Measurements from ENCODE around the gene IQSEC1. TPM values are rescaled to one million over a fixed set of nuclear protein-coding genes. Genes with fewer than 3 reads are reported as not detected.

The IQSEC1 gene
- polyA plus RNA-seq, 4 donors = 27.2 to 45.5 (median 34.7) TPM

DNA sequence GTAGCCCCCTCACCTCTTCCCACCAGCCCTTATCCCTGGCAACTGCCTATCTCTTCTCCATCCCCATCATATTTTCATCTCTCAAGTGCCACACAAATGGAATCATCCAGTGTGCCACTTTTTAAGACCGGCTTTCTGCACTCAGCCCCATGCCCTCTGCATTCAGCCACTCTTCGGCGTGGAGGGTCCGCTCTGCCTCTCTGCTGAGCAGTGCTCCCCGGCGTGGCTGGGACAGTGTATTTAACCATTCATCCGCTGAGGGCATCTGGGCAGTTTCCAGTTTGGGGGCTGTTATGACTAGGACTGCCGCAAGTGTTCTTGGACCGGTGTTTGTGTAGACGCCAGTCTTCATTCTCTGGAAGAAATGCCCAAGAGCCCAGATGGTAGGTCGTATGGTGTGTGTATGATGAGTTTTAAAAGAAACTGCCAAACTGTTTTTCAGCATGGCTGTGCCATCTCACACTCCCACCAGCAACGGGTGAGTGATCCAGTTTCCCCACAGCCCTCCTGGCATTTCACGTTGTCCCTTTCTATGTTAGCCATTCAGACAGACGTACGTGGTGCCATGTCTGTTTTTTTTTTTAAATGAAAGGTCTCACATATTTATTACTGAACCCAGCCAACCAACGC, 20.9 kb downstream of the IQSEC1 start:
- DNase-seq (ENCODE audit: low read depth in 4 of 4, low spot score in 3 of 4) = no peak

- DNase-seq (ENCODE audit: low read depth in 4 of 4, low spot score in 3 of 4) = no peak
These were observed 21.6 kb downstream of the IQSEC1 start for GRCh38 chr3:13051581-13051980.

DNA sequence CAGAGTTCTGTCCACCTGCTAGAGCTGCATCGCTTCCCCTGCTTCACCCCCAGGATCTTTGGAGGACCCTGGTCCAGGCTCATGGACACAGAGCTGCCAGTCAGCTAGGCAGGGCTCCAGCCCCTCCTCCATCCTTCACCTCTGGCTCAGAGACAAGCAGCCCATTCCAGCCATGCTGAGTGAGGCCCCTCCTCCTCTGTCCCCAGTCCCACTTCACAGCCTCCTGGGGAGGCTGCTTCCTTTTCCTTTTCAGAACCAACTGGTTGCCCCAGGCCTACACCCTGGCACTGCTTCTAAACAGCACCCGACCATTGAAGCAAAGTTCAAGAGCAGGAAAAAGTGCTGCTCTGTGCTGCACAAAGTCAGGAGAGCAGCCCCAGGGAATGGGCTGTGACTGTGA, 22.2 kb downstream of the IQSEC1 start:
- no peak for DNase-seq (ENCODE audit: low read depth in 4 of 4, low spot score in 3 of 4)

- no peak for DNase-seq (ENCODE audit: low read depth in 4 of 4, low spot score in 3 of 4)
These were observed 22.8 kb downstream of the IQSEC1 start for GRCh38 chr3:13050446-13050845.

- DNase-seq (ENCODE audit: low read depth in 4 of 4, low spot score in 3 of 4) = no peak
These were observed 23.8 kb downstream of the IQSEC1 start for GRCh38 chr3:13049400-13049799.

DNA sequence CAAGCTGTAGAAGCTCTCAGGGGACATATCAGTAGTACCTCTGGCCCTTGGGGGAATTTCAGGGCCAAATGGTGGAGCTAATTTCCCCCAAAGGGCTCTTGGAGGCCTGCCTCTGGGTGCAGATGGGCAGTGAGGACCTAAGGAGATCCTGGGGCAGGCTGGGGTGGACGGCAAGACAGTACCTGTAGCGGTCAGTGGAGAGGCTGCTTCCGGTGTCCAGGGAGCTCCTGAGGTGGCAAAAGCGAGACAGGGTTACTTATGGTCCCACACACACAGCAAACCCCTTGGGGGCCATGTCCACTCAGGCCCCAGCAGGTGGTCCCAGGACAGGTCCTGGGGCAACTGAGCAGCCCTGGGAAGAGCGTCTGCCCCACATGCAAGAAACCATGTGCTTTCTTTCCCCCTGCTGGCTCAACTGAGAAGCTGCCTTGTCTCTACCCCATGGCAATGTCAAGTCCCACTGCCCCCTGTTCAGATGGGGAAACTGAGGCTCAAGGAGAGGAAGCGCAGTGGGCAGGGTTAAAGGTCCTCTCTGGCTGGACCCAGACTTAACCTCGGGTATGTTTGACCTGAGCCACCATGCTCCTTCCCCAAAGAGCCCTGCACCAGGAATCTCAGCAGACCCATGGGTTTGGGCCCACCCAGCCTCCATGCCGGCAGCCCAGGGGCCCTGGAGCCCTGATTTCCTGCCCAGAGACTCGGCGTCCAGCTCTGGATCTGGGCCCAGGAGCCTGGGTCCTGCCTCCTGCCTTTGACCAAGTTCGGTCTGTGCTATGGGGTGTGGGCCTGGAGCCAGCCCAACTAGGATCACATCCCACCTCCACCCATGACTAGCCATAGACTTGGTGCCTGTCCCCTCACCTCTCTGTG, 25.7 kb downstream of the IQSEC1 start:
- DNase-seq (ENCODE audit: low read depth in 4 of 4, low spot score in 3 of 4) = no peak

GRCh38 chr3:13046569-13047274, 26.5 kb downstream of the IQSEC1 start:
- no peak for DNase-seq (ENCODE audit: low read depth in 4 of 4, low spot score in 3 of 4)

DNA sequence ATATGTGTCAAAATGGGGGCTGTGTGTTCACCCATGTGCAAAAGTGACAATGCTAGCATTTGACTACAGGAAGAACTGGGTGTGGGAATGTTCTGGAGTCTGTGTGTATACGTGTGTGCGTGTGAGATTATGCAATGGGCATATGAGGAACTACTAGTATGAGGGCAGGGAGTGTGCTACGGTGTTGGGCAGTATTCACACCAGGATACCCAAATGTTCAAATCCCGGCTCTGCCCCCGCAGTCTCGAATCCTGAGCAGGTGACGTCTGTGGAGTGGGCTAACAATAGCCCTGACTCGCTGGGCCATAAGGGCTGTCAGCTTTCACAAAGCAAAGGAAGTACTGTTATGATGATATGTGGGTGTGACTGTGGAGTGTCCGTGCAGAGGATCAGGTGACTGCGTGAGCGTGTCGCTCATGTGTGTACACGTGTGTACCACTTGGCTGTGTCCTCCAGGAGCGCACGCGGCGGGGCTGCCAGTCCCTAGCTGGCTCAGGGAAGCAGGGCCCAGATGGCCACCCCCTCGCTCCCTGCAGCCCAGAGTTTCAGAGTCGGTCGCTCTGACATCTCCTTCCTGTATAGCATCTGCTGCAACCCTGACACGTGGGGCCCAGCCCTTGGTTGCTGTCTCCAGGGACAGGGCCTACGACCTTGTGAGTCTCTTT, 27.2 kb downstream of the IQSEC1 start:
- DNase-seq (ENCODE audit: low read depth in 4 of 4, low spot score in 3 of 4) = no peak

GRCh38 chr3:13045241-13045903, 27.9 kb downstream of the IQSEC1 start:
- no peak for DNase-seq (ENCODE audit: low read depth in 4 of 4, low spot score in 3 of 4)

DNA sequence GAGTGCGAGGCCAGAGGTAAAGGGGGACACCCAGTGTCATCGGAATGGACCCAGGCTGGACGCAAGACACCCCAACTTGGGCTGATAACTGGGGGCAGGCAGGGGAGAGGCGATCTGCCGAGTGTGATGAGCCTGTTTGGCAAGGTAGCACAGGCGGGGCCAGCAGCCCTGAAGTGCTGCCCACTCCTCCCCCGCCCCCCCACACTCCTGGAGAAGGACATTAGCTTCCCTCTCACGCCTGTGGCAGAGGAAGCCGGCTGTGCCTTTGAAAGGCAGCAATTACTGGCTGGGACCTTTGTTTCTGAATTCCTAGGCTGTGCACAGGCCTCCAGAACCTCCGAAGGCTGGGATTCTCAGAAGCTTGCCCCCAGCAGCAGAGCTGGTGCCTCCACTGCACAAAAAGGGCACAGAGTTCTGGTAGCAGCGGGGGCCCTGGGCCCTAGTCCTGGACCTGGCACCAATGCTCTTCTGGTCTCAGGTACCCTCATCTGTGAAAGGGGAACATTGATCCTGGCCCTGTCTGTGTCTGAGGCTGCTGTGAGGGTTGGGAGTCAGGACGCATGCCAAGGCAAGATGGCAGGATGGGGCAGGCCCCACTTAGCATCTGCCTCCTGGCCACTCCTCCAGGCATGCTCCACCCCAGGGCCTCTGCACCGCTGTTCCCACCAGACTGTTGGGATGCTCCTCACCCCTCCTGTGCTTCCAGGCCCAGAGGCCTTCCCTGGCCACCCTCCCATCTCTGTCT, 28.6 kb downstream of the IQSEC1 start:
- no peak for DNase-seq (ENCODE audit: low read depth in 4 of 4, low spot score in 3 of 4)

- DNase-seq (ENCODE audit: low read depth in 4 of 4, low spot score in 3 of 4) = no peak
These were observed 29.6 kb downstream of the IQSEC1 start for GRCh38 chr3:13043656-13044055.

- no peak for DNase-seq (ENCODE audit: low read depth in 4 of 4, low spot score in 3 of 4)
These were observed 30.4 kb downstream of the IQSEC1 start for GRCh38 chr3:13042715-13043271.

DNA sequence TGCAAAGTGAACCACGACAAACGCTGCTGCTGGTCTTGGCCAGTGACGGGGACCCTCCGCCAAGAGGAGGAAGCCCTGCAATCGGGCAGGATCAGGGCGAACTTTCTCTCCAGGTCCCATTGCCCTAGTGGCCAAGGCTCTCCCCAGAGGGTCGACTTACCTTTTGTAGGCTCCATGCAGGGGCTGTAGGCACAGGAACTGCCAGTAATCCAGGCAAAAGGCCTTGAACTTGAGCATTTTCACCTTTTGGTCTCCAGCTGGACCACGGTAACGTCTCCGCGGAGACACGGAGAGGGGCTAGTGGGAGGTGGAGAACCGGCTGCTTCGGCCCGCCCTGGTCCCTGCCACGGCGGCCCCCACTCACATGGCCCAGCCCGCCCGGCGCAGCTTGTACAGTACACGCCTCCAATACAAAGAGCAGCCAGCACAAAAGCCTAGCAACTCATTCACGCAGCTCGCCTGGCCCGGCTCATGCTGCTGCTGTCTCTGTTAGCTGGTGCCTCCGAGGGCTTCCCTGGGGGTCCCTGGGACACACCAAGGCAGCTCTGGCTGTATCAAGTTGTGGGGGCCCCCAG, 31.0 kb downstream of the IQSEC1 start:
- DNase-seq (ENCODE audit: low read depth in 4 of 4, low spot score in 3 of 4) = no peak

- no peak for DNase-seq (ENCODE audit: low read depth in 4 of 4, low spot score in 3 of 4)
These were observed 32.0 kb downstream of the IQSEC1 start for GRCh38 chr3:13041113-13041776.

GRCh38 chr3:13040361-13041074, 32.7 kb downstream of the IQSEC1 start:
- no peak for DNase-seq (ENCODE audit: low read depth in 4 of 4, low spot score in 3 of 4)

DNA sequence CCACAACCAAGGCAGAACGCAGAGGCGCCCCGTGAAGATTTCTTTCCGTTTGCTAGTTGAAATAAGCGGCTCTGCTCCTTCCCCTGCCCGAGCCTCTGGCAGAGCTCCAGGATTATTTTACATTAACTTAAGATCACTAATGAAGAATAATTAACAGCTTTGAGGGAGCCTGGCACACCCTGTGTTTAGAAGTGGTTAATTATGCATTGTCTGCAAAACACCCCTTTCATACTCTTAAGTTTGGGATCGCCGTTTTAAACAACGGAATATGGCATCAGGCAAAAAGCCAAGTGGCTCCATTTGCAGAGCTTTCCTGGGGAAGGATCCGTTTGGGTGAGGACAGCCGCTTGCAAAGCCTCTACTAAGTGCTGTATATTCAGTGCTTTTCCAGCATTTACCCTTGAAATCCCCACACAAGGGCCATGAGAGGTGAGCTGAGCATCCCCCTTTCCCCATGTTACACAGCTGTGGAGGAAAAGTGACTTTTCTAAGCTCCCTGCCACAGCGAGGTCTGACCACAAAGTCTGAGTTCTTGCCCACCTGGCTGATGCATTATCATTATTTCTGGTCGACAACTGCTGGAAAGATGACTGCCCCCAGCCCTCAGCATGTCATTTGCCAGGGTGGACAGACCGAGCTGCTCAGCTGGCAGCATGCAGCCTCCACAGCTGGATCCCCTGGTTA, 33.9 kb downstream of the IQSEC1 start:
- no peak for DNase-seq (ENCODE audit: low read depth in 4 of 4, low spot score in 3 of 4)

- no peak for DNase-seq (ENCODE audit: low read depth in 4 of 4, low spot score in 3 of 4)
These were observed 35.6 kb downstream of the IQSEC1 start for GRCh38 chr3:13037458-13038117.

Data from left renal pelvis (tissue), 4 donors.